GM03348 (cell line): ENCODE data around the gene UGT2A3.

Source experiments
- DNase-seq: peaks from one replicate; pipeline ENCODE4 v3.0.0; 2012; ENCODE audit warnings: low spot score

Gene UGT2A3

DNA sequence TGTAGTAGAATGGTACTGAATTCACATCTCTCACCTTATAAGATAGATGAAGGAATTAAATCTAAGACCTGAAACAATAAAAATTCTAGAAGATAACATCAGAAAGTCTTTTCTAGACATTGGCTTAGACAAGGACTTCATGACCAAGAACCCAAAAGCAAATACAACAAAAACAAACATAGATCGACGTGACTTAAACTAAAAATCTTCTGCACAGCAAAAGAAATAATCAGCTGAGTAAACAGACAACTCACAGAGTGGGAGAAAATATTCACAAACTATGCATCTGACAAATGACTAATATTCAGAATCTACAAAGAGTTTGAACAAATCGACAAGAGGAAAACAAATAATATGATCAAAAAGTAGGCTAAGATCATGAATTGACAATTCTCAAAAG is 38.8 kb downstream of the UGT2A3 start:
- no peak for DNase-seq

DNA sequence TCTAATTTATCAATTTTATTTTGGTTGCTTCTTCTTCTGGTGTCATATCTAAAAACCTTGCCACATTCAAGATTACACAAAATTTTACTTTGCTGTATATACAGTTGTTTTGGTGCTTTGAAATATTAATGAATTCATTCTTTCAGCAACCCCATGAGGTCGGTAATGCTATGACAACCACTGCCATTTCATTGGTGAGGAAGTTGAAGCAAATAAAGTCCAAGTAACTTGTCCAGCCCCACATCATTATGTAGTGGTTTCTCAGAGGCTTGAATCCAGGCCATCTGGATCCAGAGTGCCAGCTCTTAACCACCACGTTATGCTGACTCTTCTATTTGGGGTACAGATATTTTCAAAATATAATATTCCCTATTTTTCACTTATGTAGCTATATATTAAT is 42.2 kb downstream of the UGT2A3 start:
- DNase-seq = no peak

DNA sequence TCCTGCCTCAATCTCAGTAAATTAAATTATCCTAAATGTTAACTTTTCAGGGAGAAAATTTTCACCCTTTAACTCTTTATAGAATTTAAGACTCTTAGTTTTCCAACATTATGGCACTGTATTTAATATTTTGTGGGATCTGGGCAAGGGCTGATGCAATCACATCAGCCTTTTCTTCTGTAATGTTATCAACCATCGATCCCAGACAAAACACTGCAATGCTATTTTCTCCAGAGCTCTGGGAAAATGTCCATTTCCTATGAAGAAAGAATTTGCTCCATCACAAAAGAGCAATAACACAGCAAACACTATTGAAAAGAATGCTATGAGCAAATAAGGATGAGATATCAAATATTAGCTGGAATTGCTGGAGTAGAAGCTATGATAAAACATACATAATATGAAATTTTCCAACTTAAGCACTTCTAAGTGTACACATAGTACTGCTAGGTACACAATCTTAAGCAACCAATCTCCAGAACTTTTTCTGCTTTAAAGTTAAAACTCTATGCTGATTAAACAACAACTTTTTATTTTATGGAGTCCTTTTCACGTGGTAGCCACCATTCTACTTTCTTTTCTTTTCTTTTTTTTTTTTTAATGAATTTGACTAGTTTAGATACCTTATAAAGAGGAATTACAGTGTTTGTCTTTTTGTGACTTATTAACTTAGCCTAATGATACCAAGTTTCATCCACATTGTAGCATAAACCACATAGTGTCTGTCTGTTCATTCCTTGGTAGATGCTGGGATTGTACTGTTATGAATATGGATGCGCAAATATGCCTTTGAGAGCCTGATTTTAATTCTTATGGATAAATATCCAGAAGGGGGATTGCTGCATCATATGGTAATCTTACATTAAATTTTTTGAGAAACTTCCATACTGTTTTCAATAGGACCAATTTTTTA is 43.6 kb downstream of the UGT2A3 start:
- DNase-seq = no peak

- DNase-seq = no peak
Measured at GRCh38 chr4:68907245-68907644, 44.4 kb downstream of the UGT2A3 start.

DNA sequence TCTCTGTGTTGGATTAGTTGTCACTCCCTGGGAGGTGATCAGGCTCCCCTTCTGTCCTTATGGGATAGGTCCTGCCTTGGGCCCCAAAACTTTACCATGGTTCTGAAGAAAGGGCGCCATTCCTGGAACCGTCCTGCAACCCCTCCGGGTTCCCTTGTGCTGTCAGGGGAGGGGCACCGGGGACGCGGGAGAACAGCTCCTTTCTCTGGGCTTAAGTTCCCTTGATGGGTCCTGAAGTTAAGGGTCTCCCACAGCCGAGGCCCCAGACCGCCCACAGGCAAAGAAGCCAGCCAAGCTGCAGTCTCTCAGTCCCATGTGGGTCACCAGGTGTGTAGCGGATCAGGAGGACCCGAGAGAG is 44.8 kb downstream of the UGT2A3 start:
- DNase-seq = no peak

DNA sequence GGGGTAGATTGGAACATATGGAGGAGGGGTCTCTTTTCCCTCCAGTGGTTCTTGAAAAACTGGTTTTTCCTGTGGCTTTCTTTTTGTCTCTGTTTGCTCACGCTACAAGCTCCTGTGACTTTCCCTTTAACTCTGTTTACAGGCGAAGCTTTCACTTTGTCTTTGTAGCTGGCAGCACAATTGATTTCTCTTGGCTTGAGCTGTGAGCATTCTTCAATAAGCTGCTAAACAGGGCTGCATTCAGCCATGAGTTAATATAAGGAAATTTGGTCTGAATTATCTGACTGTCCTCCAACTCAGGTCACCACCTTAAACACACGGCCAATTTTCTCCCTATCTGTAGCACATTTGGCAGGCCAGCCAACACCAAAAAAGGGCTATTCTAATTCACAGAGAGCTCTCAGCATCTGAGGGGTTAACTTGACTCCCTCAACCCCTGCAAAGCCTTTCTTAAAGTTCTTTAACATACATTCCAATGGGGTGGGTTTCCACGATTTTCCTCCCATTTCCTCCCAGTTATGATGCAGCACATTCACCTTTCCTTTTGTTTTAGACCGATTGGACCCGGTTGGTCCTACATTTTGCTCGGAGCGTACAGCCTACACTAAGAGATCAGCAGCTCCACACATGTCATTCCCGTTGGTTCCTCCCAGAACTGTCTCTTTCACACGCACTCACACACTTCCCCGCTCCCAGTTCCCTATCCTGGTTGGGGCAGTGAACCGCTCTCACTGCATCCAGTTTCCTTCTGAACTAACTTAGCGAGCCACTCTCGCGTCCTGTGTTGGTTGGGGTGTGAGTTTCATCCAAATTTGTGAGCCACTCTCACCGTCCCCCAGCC is 45.4 kb downstream of the UGT2A3 start:
- DNase-seq = peak; percentile 7

DNA sequence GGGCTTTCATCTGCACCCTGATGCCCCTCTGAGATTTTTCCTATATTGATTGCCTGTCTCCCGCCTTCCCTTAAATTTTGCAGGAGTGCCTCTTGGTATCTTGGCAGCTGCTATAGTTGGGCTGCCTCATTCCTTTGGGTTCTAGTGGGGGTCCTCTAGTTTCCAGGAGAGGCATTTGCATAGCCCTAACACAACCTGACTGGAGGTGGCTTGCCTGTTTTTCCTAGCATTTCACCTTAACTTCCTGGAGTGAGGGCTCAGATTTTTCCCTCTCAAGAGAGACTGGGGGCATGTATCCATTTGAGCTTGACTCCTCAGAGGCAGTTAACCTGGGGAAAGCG is 46.0 kb downstream of the UGT2A3 start:
- DNase-seq = no peak

DNA sequence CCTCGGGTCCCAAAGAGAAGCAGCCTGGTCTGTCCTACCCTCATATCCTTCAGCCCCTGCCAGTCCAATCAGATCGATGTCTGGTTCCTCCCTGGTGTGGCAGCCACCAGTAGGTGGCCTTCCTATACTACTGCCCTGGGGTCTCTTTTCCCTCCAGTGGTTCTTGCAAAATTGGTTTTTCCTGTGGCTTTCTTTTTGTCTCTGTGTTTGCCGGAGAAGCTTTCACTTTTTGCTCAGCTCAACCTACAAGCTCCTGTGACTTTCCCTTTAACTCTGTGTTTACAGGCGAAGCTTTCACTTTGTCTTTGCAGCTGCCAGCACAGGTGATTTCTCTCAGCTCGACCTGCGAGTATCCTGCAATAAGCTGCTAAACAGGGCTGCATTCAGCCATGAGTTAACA is 46.8 kb downstream of the UGT2A3 start:
- no peak for DNase-seq

GRCh38 chr4:68896749-68897148 is 54.9 kb downstream of the UGT2A3 start:
- no peak for DNase-seq

GRCh38 chr4:68895561-68896198 is 55.9 kb downstream of the UGT2A3 start:
- no peak for DNase-seq

GRCh38 chr4:68892861-68893260 is 58.7 kb downstream of the UGT2A3 start:
- no peak for DNase-seq

- no peak for DNase-seq
Measured at GRCh38 chr4:68891678-68892077, 59.9 kb downstream of the UGT2A3 start.

- DNase-seq = no peak
Measured at GRCh38 chr4:68885545-68885944, 66.1 kb downstream of the UGT2A3 start.

- no peak for DNase-seq
Measured at GRCh38 chr4:68883870-68884269, 67.7 kb downstream of the UGT2A3 start.
